H1 (cell line): Measurements from ENCODE around the gene RAB34. TPM values are rescaled to one million over a fixed set of nuclear protein-coding genes. Genes with fewer than 3 reads are reported as not detected.

ENCODE experiments used
- CTCF ChIA-PET: fragments of 300-600 bp; sonication (Branson Sonifier 250); formaldehyde crosslinking; loops from one replicate; lab custom pipeline; 2021; ENCODE audit not compliant: partially characterized antibody; lab: Charles Lee
- POLR2A ChIA-PET: fragments of 300-600 bp; sonication (Branson Sonifier 250); formaldehyde crosslinking; loops from one replicate; lab custom pipeline; 2021; ENCODE audit warnings: inconsistent platforms; ENCODE audit not compliant: partially characterized antibody; lab: Charles Lee
- DNase-seq, 2 experiments: peaks; one replicate each; pipeline versions ENCODE4 v3.0.0 to v3.0.0-alpha.2; 2010 to 2022; ENCODE audit warnings: low spot score in 2 of 2, low read depth in 1 of 2, mixed read lengths in 1 of 2
- FAIRE-seq: peaks from 2 replicates; lab custom pipeline; 2011; peaks lifted over from hg19 to GRCh38; lab: Jason Lieb, UNC
- H2AFZ ChIP-seq: 2 replicates; pipeline ENCODE4 v1.8.1; 2012; ENCODE audit warnings: low read length, inconsistent platforms
- H2AK5ac ChIP-seq: 2 replicates; pipeline ENCODE4 v1.6.1; 2013; ENCODE audit warnings: low read depth, low read length
- H2BK120ac ChIP-seq: replicated peaks from 2 replicates; pipeline ENCODE3; 2013; ENCODE audit warnings: low read depth, low read length, inconsistent platforms
- H2BK12ac ChIP-seq: 2 replicates; pipeline ENCODE4 v1.6.1; 2013; ENCODE audit warnings: low read depth, low read length
- H2BK15ac ChIP-seq: 2 replicates; pipeline ENCODE4 v1.6.1; 2013; ENCODE audit warnings: low read length
- H2BK20ac ChIP-seq: 2 replicates; pipeline ENCODE4 v1.6.1; 2013; ENCODE audit warnings: low read length
- H2BK5ac ChIP-seq: 2 replicates; pipeline ENCODE4 v1.6.1; 2013; ENCODE audit warnings: low read depth, low read length
- H3K14ac ChIP-seq: 2 replicates; pipeline ENCODE4 v1.6.1; 2013; ENCODE audit warnings: inconsistent platforms; ENCODE audit not compliant: insufficient read length
- H3K18ac ChIP-seq: 2 replicates; pipeline ENCODE4 v1.6.1; 2013; ENCODE audit warnings: low read length; ENCODE audit errors: extremely low read depth
- H3K23ac ChIP-seq: 2 replicates; pipeline ENCODE4 v1.6.1; 2013; ENCODE audit warnings: inconsistent platforms; ENCODE audit not compliant: insufficient read length
- H3K23me2 ChIP-seq: 2 replicates; pipeline ENCODE4 v1.6.1; 2013; ENCODE audit warnings: low read depth, low read length
- H3K27ac ChIP-seq: 2 replicates; pipeline ENCODE4 v1.6.1; 2011; ENCODE audit warnings: low read depth, low read length, inconsistent platforms
- H3K27me3 ChIP-seq, 4 experiments: replicated peaks in 1 of 4; 1 replicate in 1 of 4; 2 replicates in 3 of 4; pipeline versions ENCODE4 v1.6.1 to v1.8.1; 2011 to 2013; ENCODE audit warnings: low read length in 3 of 4, mild to moderate bottlenecking in 3 of 4, inconsistent platforms in 2 of 4, mixed read lengths in 2 of 4, moderate library complexity in 1 of 4; ENCODE audit not compliant: control insufficient read depth in 3 of 4, insufficient read depth in 3 of 4; ENCODE audit errors: extremely low read depth in 1 of 4
- H3K36me3 ChIP-seq, 4 experiments: 2 replicates each; pipeline versions ENCODE4 v1.6.1 to v1.8.1; 2011 to 2013; ENCODE audit warnings: mild to moderate bottlenecking in 4 of 4, low read length in 3 of 4, moderate library complexity in 2 of 4, control low read depth in 1 of 4, inconsistent platforms in 1 of 4; ENCODE audit not compliant: insufficient read depth in 4 of 4, control insufficient read depth in 2 of 4
- H3K4ac ChIP-seq: replicated peaks from 2 replicates; pipeline ENCODE3; 2013; ENCODE audit warnings: low read length, low read depth, mixed read lengths, inconsistent platforms; ENCODE audit not compliant: insufficient read length
- H3K4me1 ChIP-seq, 4 experiments: replicated peaks in 1 of 4; 1 replicate in 1 of 4; 2 replicates in 3 of 4; pipeline versions ENCODE4 v1.6.1 to v1.8.1; 2011 to 2013; ENCODE audit warnings: low read length in 3 of 4, inconsistent platforms in 2 of 4, mixed read lengths in 1 of 4; ENCODE audit not compliant: insufficient read depth in 4 of 4, control insufficient read depth in 3 of 4
- H3K4me2 ChIP-seq, 2 experiments: 2 replicates each; pipeline versions ENCODE4 v1.6.1 to v1.8.1; 2011 to 2013; ENCODE audit warnings: low read depth in 2 of 2, low read length in 2 of 2, control low read depth in 1 of 2, inconsistent platforms in 1 of 2, mild to moderate bottlenecking in 1 of 2; ENCODE audit not compliant: insufficient read depth in 1 of 2
- H3K4me3 ChIP-seq, 4 experiments: fragments of 200-600, 300-600 bp in 1 of 4; sonication (generic), shearing (Covaris generic), sonication (Bioruptor Twin) in 1 of 4; 2 replicates each; pipeline versions ENCODE4 v1.5.1 to v1.8.1; 2011 to 2016; ENCODE audit warnings: low read length in 4 of 4, low read depth in 3 of 4, control low read depth in 2 of 4, inconsistent platforms in 2 of 4, mild to moderate bottlenecking in 2 of 4, mixed read lengths in 1 of 4, moderate library complexity in 1 of 4; ENCODE audit not compliant: insufficient read depth in 2 of 4; ENCODE audit errors: extremely low read depth in 1 of 4
- H3K56ac ChIP-seq: replicated peaks from 2 replicates; pipeline ENCODE3; 2013; ENCODE audit warnings: low read depth, mild to moderate bottlenecking, mixed read lengths, low read length, inconsistent platforms; ENCODE audit not compliant: insufficient read length
- H3K79me1 ChIP-seq: 2 replicates; pipeline ENCODE4 v1.6.1; 2013; ENCODE audit warnings: low read depth, low read length, control low read depth
- H3K79me2 ChIP-seq, 2 experiments: 2 replicates each; pipeline versions ENCODE4 v1.6.1 to v1.8.1; 2012 to 2013; ENCODE audit warnings: low read length in 2 of 2, mild to moderate bottlenecking in 2 of 2, inconsistent platforms in 1 of 2; ENCODE audit not compliant: insufficient read depth in 2 of 2, control insufficient read depth in 1 of 2
- H3K9ac ChIP-seq, 4 experiments: replicated peaks in 1 of 4; 1 replicate in 1 of 4; 2 replicates in 3 of 4; pipeline versions ENCODE4 v1.6.1 to v1.8.1; 2011 to 2013; ENCODE audit warnings: low read depth in 3 of 4, low read length in 3 of 4, control low read depth in 2 of 4, mild to moderate bottlenecking in 2 of 4, moderate library complexity in 2 of 4, inconsistent platforms in 1 of 4; ENCODE audit errors: extremely low read depth in 1 of 4
- H3K9me3 ChIP-seq, 2 experiments: 2 replicates each; pipeline versions ENCODE4 v1.6.1 to v1.8.1; 2012 to 2013; ENCODE audit warnings: mild to moderate bottlenecking in 2 of 2, moderate library complexity in 2 of 2, control low read depth in 1 of 2, inconsistent platforms in 1 of 2, low read depth in 1 of 2, low read length in 1 of 2, mixed read lengths in 1 of 2; ENCODE audit not compliant: insufficient read depth in 2 of 2
- H4K20me1 ChIP-seq, 2 experiments: replicated peaks in 1 of 2; 2 replicates each; pipeline versions ENCODE3 to v1.8.1; 2011 to 2013; ENCODE audit warnings: inconsistent platforms in 2 of 2, low read length in 2 of 2, mild to moderate bottlenecking in 1 of 2; ENCODE audit not compliant: insufficient read depth in 2 of 2, control insufficient read depth in 1 of 2
- H4K5ac ChIP-seq: 2 replicates; pipeline ENCODE4 v1.6.1; 2013; ENCODE audit warnings: low read length, low read depth, mixed read lengths, inconsistent platforms; ENCODE audit not compliant: insufficient read length
- H4K8ac ChIP-seq: 2 replicates; pipeline ENCODE4 v1.8.0; 2013; ENCODE audit warnings: mild to moderate bottlenecking, moderate library complexity, low read length, inconsistent platforms; ENCODE audit not compliant: insufficient read depth; ENCODE audit errors: extremely low read depth
- H4K91ac ChIP-seq: replicated peaks from 2 replicates; pipeline ENCODE3; 2013; ENCODE audit warnings: low read length, mixed read lengths, inconsistent platforms; ENCODE audit not compliant: insufficient read length
- GTF2F1 ChIP-seq: IDR thresholded peaks from 2 replicates; pipeline ENCODE4 v1.6.1; 2012; ENCODE audit warnings: low read depth, low read length, improper control_type of control experiment, borderline replicate concordance
- PHF8 ChIP-seq: fragments of 200-600 bp; sonication (generic); conservative IDR thresholded peaks from 2 replicates; pipeline ENCODE4 v1.7.1; 2012; ENCODE audit warnings: low read depth, mild to moderate bottlenecking, inconsistent platforms, low read length, moderate library complexity
- POLR2AphosphoS5 ChIP-seq: IDR thresholded peaks from 2 replicates; pipeline ENCODE4 v1.6.1; 2011; ENCODE audit warnings: low read depth, low read length
- RBBP5 ChIP-seq: IDR thresholded peaks from 2 replicates; pipeline ENCODE4 v1.7.1; 2012; ENCODE audit warnings: low read depth, mild to moderate bottlenecking, inconsistent platforms, low read length, moderate library complexity, borderline replicate concordance
- SIN3A ChIP-seq, 2 experiments: IDR thresholded peaks in 1 of 2; conservative IDR thresholded peaks in 1 of 2; 2 replicates each; pipeline ENCODE4 v1.6.1; 2011 to 2012; ENCODE audit warnings: low read length in 2 of 2, improper control_type of control experiment in 1 of 2, low read depth in 1 of 2, mild to moderate bottlenecking in 1 of 2
- SIX5 ChIP-seq: IDR thresholded peaks from 2 replicates; pipeline ENCODE4 v1.6.1; 2011; ENCODE audit warnings: mild to moderate bottlenecking, low read depth, low read length
- SP1 ChIP-seq: IDR thresholded peaks from 2 replicates; pipeline ENCODE4 v1.6.1; 2011; ENCODE audit warnings: low read depth, low read length
- SRF ChIP-seq: IDR thresholded peaks from 2 replicates; pipeline ENCODE4 v1.6.1; 2011; ENCODE audit warnings: mild to moderate bottlenecking, low read depth, low read length, moderate library complexity
- TBP ChIP-seq: IDR thresholded peaks from 2 replicates; pipeline ENCODE4 v1.6.1; 2011; ENCODE audit warnings: low read depth, low read length, improper control_type of control experiment
- WGBS, 2 experiments: shearing (Covaris generic) in 1 of 2; methylation state at CpG; one replicate each; pipeline versions ENCODE4 v1.1.6 to v1.1.7; 2013 to 2015; ENCODE audit warnings: low lambda C conversion rate in 2 of 2, mixed read lengths in 2 of 2, inconsistent platforms in 1 of 2, low coverage in 1 of 2, missing lambda C conversion rate in 1 of 2; ENCODE audit not compliant: insufficient replicate concordance in 2 of 2, insufficient coverage in 1 of 2, insufficient read length in 1 of 2; ENCODE audit errors: extremely low coverage in 1 of 2, missing lambda C conversion rate in 1 of 2; 5-methylcytosine and 5-hydroxymethylcytosine counted together
- polyA plus RNA-seq, 7 experiments: library from polyadenylated mRNA; depleted of rRNA in 3 of 7; stranded (reverse) in 5 of 7; unstranded in 2 of 7; fragments of >200 nt in 5 of 7; fragments of 200-250 nt in 2 of 7; gene quantifications; 1 replicate in 5 of 7; 2 replicates in 1 of 7; 4 replicates in 1 of 7; pipeline versions ENCODE4 v1.2.1 to v1.2.3, GENCODE V29; 2011 to 2013; ENCODE audit warnings: missing spikeins in 2 of 7, mixed read lengths in 2 of 7
- total RNA-seq: library from RNA; stranded (reverse); fragmentation: NEBNext Ultra II Directional; extraction: Animal tissue kit (Norgen Biotek cat#: 25700); gene quantifications from 2 replicates; pipeline ENCODE4 v1.2.1, GENCODE V29; 2021
- TF ChIP-seq, protein P1 (sequence below): IDR thresholded peaks from 2 replicates; pipeline ENCODE4 v1.6.1; 2012; ENCODE audit warnings: inconsistent platforms

Gene RAB34
- total and polyA plus RNA-seq, 2 of the 8 experiments (the other 6 are each of a cell fraction or from before 2014, with no cell fraction given): 237 to 305 TPM

DNA sequence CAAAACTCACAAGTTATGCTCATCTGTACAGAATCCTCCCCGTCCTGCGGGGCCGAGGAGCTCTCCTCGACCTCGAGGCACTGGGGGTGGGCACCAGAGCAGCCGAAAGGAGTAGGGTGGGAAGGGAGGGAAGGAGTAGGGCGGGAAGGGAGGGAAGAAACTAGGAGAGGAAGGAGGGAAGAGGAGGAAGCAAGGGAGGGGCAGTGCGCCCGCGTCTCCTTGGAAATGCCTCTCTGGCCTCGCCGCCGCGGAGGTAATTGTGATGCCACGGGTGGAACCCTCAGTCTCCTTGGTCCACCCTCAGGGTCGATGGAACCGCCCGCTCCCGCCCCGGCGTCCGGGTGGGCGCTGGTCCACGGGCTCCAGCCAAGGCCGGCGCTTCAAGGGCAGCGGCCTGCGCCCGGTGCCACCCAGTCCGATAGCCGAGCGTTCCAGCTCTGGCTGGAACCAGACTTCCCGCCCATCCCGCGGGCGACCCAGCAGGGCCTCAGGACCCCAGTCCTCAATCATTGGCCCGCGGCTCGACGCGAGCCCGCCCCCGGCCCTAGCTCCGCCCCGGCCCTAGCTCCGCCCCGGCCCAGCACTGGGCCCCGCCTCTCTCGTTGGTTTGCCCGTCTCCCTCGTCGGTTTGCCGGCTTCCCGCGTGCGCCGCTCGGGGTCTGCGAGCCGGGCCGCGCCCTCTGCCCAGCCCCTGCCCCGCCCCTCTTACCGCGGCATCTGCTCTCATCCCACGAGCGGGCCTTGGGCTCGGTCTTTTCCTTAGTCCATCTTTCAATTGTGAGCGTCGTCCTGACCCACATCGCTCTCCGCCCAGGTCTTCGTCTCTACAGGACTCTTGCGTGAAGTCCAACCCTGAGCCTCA, 6.6 kb downstream of the RAB34 start:
- Histone ChIP-seq H2AK5ac (peak overlapping the region; percentile 99), H3K79me2 (peaks cover 3 to 23% of the 10 kb centered on the region in 2 experiments; a peak in 3 of 4 replicates), H2BK12ac (peak overlapping the region; percentile 96; the same call in 1 of the 2 replicates), H4K8ac (peak overlapping the region; percentile 99), H3K4me3 (peak overlapping the region; percentile 59 to 85 (median 82)), H3K79me1 (peaks cover 13% of the 10 kb centered on the region), H3K9ac (peak overlapping the region; percentile 88 to 100 (median 96)), H3K23me2 (peaks cover 16% of the 10 kb centered on the region), H3K4ac (peak overlapping the region; percentile 98), H3K23ac (no peak overlapping the region), H4K20me1 (peaks cover 0 to 11% of the 10 kb centered on the region in 2 experiments), H4K91ac (peak overlapping the region; percentile 89), H3K56ac (peak overlapping the region; percentile 89), H3K27ac (peak overlapping the region; percentile 98), H2BK15ac (no peak overlapping the region), H3K4me2 (peak overlapping the region; percentile 88 to 100), H2AFZ (no peak overlapping the region), H3K14ac (peak overlapping the region; percentile 89), H2BK5ac (peak overlapping the region; percentile 94), H4K5ac (peak overlapping the region; percentile 94), H3K18ac (peak overlapping the region; percentile 91), H2BK20ac (0 out of 2 replicates have a peak overlapping the region, but pooled peaks have one; percentile 61), H2BK120ac (peak overlapping the region; percentile 77), H3K27me3 (no peaks in the 10 kb centered on the region), H3K9me3 (no peaks in the 10 kb centered on the region), H3K4me1 (peaks cover 5 to 17% (median 9%) of the 10 kb centered on the region in 4 experiments; a peak in 6 of 7 replicates), H3K36me3 (peaks cover 8 to 20% (median 15%) of the 10 kb centered on the region in 4 experiments; a peak in 7 of 8 replicates)
- FAIRE-seq (no peak), DNase-seq (peak; percentile 83 to 96)
- POLR2A ChIA-PET: interaction anchor here (0.7 to 10.5 kb wide), 24 partner anchors 9 to 421 kb away, joined by 3 to 258 read pairs (median 5); partner anchors contain the start of genes ALDOC, BLTP2, FAM222B and FLOT2
- CTCF ChIA-PET: interaction anchor here (0.6 to 2.8 kb wide), 4 partner anchors 9 to 116 kb away, joined by 3 to 12 read pairs (median 4); partner anchors contain the start of gene RPL23A
- WGBS, 2 experiments: 1% methylated on average over 50 of the region's 74 CpGs; no CpG with 5 or more reads in 1 of the 2 experiments
- TF ChIP-seq GTF2F1 (peak; percentile 63; the same call in 1 of the 2 replicates), SP1 (peak; percentile 76), SIX5 (no peak), TBP (peak; percentile 89), POLR2AphosphoS5 (peak; percentile 93), SRF (no peak), PHF8 (peak; percentile 90), RBBP5 (no peak), SIN3A (conservative IDR thresholded peaks at IDR 0.05 in 1 of 2, IDR thresholded peaks at IDR 0.05 in 1 of 2; ENCODE audit: low read depth in 1 of 2, low read length in 2 of 2) (0 out of 4 replicates have a peak, but pooled peaks of 1 of the 2 experiments have one; percentile 46)
- TF ChIP-seq, protein P1, sequence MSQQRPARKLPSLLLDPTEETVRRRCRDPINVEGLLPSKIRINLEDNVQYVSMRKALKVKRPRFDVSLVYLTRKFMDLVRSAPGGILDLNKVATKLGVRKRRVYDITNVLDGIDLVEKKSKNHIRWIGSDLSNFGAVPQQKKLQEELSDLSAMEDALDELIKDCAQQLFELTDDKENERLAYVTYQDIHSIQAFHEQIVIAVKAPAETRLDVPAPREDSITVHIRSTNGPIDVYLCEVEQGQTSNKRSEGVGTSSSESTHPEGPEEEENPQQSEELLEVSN: peak; percentile 83; the same call in 1 of the 2 replicates
